Prostate gland (tissue), 2 donors: ENCODE measurements around the gene PSD. TPM values are rescaled to one million over a fixed set of nuclear protein-coding genes. Genes with fewer than 3 reads are reported as not detected.

ENCODE experiments used
- DNase-seq: peaks from one replicate; pipeline ENCODE4 v3.0.0-alpha.2; 2019; ENCODE audit warnings: low spot score
- H3K27ac ChIP-seq, 2 donors: fragments of 200-600 bp; sonication (generic); 2 replicates each; pipeline ENCODE4 v1.5.1; 2017 to 2019
- H3K27me3 ChIP-seq: fragments of 200-600 bp; sonication (generic); replicated peaks from 2 replicates; pipeline ENCODE4 v1.5.1; 2019; ENCODE audit not compliant: insufficient read depth
- H3K36me3 ChIP-seq, 2 donors: fragments of 200-600 bp; sonication (generic); 1 replicate in 1 of 2; 2 replicates in 1 of 2; pipeline versions ENCODE4 v1.5.1 to v1.8.1; 2017 to 2019
- H3K4me1 ChIP-seq: fragments of 200-600 bp; sonication (generic); replicated peaks from 2 replicates; pipeline ENCODE4 v1.5.1; 2019
- H3K4me3 ChIP-seq, 2 donors: fragments of 200-600 bp; sonication (generic); 2 replicates each; pipeline ENCODE4 v1.5.1; 2017 to 2019
- H3K9me3 ChIP-seq: fragments of 200-600 bp; sonication (generic); 2 replicates; pipeline ENCODE4 v1.5.1; 2017
- POLR2A ChIP-seq: fragments of 450-650 bp; IDR thresholded peaks from one replicate; pipeline ENCODE4 v1.6.1; 2016; ENCODE audit warnings: antibody characterized with exemption, mild to moderate bottlenecking
- POLR2AphosphoS5 ChIP-seq: sonication (generic); formaldehyde crosslinking; IDR thresholded peaks from one replicate; pipeline ENCODE4 v1.6.1; 2017; ENCODE audit warnings: antibody characterized with exemption
- WGBS: methylation state at CpG from one replicate; pipeline ENCODE4 v1.1.5; 2018; 5-methylcytosine and 5-hydroxymethylcytosine counted together
- intact Hi-C: fragments of 100-400 bp; cut with DNase I; formaldehyde crosslinking; loops from one replicate; pipeline ENCODE4 v1.14.2; 2022
- total RNA-seq, 2 donors: library from RNA; depleted of rRNA; stranded (reverse); fragments of >200 nt; gene quantifications; one replicate each; pipeline ENCODE4 v1.1.0, GENCODE V29; 2016
- TF ChIP-seq, protein P1 (sequence below), 4 experiments: fragments of 200-600 bp in 2 of 4; fragments of 450-650 bp in 2 of 4; sonication (generic) in 2 of 4; IDR thresholded peaks; 1 replicate in 3 of 4; 2 replicates in 1 of 4; pipeline ENCODE4 v1.5.1; 2016 to 2019; ENCODE audit warnings: antibody characterized with exemption in 4 of 4, mild to moderate bottlenecking in 2 of 4, moderate library complexity in 2 of 4

PSD gene
- total RNA-seq, 2 donors from 2014 or later: 1.0 to 10.9 TPM

DNA sequence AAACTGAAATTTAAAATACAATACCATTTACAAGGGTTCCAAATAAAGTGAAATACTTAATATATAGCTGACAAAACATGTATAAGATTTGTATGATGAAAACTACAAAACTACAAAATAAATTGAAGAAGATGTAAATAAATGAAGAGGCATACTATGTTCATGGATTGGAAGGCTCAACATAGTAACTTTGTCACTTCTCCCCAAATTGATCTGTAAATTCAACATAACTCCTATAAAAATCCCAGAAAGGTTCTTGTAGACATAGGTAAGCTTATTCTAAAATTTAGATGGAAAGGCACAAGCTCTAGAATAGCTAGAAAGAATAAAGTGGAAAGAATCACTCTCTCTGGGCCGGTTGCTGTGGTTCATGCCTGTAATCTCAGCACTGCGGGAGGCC lies 47.3 kb downstream of the PSD start:
- Histone ChIP-seq H3K27ac (no peak overlapping the region), H3K27me3 (no peaks in the 10 kb centered on the region), H3K4me3 (no peak overlapping the region), H3K36me3 (peaks cover 21 to 38% of the 10 kb centered on the region in 2 donors), H3K4me1 (no peaks in the 10 kb centered on the region), H3K9me3 (no peaks in the 10 kb centered on the region)
- intact Hi-C loops: no loop called here
- TF ChIP-seq POLR2AphosphoS5 (no peak), POLR2A (no peak)
- TF ChIP-seq, protein P1, sequence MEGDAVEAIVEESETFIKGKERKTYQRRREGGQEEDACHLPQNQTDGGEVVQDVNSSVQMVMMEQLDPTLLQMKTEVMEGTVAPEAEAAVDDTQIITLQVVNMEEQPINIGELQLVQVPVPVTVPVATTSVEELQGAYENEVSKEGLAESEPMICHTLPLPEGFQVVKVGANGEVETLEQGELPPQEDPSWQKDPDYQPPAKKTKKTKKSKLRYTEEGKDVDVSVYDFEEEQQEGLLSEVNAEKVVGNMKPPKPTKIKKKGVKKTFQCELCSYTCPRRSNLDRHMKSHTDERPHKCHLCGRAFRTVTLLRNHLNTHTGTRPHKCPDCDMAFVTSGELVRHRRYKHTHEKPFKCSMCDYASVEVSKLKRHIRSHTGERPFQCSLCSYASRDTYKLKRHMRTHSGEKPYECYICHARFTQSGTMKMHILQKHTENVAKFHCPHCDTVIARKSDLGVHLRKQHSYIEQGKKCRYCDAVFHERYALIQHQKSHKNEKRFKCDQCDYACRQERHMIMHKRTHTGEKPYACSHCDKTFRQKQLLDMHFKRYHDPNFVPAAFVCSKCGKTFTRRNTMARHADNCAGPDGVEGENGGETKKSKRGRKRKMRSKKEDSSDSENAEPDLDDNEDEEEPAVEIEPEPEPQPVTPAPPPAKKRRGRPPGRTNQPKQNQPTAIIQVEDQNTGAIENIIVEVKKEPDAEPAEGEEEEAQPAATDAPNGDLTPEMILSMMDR (IDR thresholded peaks at IDR 0.05): no peak
- DNase-seq: no peak
- 98% methylated on average over 2 of the region's 2 CpGs for WGBS

- H3K4me1 ChIP-seq: no peaks in the 10 kb centered on the region
- peaks cover 24 to 47% of the 10 kb centered on the region in 2 donors for H3K36me3 ChIP-seq
- intact Hi-C loops: no loop called here
- no peaks in the 10 kb centered on the region for H3K27me3 ChIP-seq
- H3K27ac ChIP-seq: no peak overlapping the region
- WGBS: 60% methylated on average over 3 of the region's 3 CpGs
- no peak for DNase-seq
- TF ChIP-seq POLR2AphosphoS5: no peak
- no peak for TF ChIP-seq POLR2A
- TF ChIP-seq, protein P1 (IDR thresholded peaks at IDR 0.05): no peak
- H3K9me3 ChIP-seq: no peaks in the 10 kb centered on the region
- H3K4me3 ChIP-seq: no peak overlapping the region
Observed at GRCh38 chr10:102368077-102368476, 50.5 kb downstream of the PSD start.

GRCh38 chr10:102367441-102367840 lies 51.1 kb downstream of the PSD start:
- no peak for TF ChIP-seq POLR2A
- TF ChIP-seq POLR2AphosphoS5: no peak
- TF ChIP-seq, protein P1 (IDR thresholded peaks at IDR 0.05): no peak
- H3K9me3 ChIP-seq: no peaks in the 10 kb centered on the region
- DNase-seq: no peak
- 100% methylated on average over 1 of the region's 1 CpG for WGBS
- H3K4me1 ChIP-seq: no peaks in the 10 kb centered on the region
- H3K27me3 ChIP-seq: no peaks in the 10 kb centered on the region
- H3K4me3 ChIP-seq: no peak overlapping the region
- intact Hi-C loops: no loop called here
- peaks cover 25 to 49% of the 10 kb centered on the region in 2 donors for H3K36me3 ChIP-seq
- no peak overlapping the region for H3K27ac ChIP-seq

DNA sequence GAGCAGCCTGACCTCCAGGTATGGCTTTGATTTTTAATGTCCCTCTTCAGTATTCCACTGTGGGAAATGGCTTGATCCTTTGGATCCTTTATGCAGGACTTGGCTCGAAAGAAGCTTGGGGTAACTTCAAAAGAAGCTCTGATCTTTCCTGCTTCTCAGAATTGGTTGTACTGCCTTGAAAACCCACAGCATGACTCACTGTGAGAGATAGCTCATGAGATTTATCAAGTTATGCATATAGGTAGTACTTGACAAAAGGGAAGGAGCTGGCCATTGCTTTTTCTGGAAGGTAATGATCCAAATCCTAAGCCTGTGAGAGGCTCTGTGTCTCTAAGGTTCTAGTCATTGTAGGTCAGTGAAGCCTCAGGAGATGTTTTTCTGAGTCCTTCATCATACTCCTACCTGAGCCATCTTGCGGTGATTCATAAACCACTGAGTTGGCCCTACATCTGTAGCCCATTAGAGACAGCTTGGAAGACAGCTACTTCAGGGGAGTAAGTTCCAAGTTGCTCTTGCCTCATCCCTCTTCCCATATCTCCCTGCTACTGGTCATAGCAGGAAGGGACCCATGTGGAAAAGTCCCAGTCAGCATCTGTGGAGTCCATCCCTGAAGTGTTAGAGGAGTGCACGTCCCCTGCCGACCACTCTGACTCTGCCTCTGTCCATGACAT lies 59.7 kb downstream of the PSD start:
- TF ChIP-seq POLR2A (no peak), POLR2AphosphoS5 (no peak)
- TF ChIP-seq, protein P1 (IDR thresholded peaks at IDR 0.05): no peak
- intact Hi-C loops: no loop called here
- Histone ChIP-seq H3K27ac (no peak overlapping the region), H3K4me1 (no peaks in the 10 kb centered on the region), H3K27me3 (no peaks in the 10 kb centered on the region), H3K4me3 (no peak overlapping the region), H3K9me3 (no peaks in the 10 kb centered on the region), H3K36me3 (peaks cover 9 to 34% of the 10 kb centered on the region in 2 donors)
- DNase-seq: no peak
- 95% methylated on average over 4 of the region's 4 CpGs for WGBS

DNA sequence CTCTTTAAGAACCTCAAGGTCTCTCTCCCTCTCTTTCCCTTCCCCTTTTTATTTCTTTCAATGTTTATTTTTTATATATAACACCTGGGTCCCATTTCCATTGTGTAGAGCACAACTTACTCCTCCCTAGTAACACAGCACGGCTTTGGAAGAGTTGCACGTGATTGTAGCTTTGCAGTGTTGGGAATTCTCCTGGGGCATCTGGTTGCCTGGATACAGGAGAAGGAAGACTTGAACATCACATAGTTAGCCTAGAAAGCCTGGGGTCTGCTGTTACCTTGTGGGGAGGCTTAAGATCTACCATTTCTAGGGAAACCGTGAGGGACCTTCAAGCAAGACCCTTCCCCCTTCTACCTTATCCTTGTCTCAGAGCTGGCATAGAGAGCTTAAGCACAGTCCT lies 64.1 kb downstream of the PSD start:
- H3K9me3 ChIP-seq: no peaks in the 10 kb centered on the region
- peaks cover 6 to 11% of the 10 kb centered on the region in 2 donors for H3K36me3 ChIP-seq
- TF ChIP-seq, protein P1 (IDR thresholded peaks at IDR 0.05): no peak
- no peak for TF ChIP-seq POLR2AphosphoS5
- TF ChIP-seq POLR2A: no peak
- no peaks in the 10 kb centered on the region for H3K4me1 ChIP-seq
- no peaks in the 10 kb centered on the region for H3K27me3 ChIP-seq
- WGBS: 82% methylated on average over 3 of the region's 3 CpGs
- DNase-seq: no peak
- intact Hi-C loops: loop anchor here (5.0 kb wide), 1 partner anchor 187 kb away; no protein-coding TSS in a partner anchor
- no peak overlapping the region for H3K4me3 ChIP-seq
- H3K27ac ChIP-seq: no peak overlapping the region
